ENCODE data around the gene BLTP1. TPM values are rescaled to one million over a fixed set of nuclear protein-coding genes. Genes with fewer than 3 reads are reported as not detected.

The BLTP1 gene
- total RNA-seq, 4 donors from 2014 or later = 37.2 to 77.1 (median 42.5) TPM

DNA sequence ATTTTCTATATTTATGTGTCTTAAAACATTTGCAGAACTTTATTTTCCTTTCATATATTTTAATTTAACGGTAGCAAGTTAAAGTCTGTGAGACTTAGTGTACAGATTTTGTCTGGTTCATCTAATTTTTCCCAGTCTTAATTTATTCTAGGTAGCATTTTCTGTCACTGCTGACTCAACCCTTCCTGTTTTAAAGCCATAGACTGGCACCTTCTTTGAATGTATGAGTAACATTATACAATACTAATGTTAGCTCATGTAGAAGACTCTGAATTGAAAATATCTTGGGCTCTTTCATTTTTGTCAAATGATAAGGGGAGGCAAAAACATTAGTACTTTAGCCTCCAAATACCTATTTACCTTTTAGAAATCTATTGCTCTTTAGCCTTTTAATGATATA is 43.6 kb downstream of the BLTP1 start:
- intact Hi-C loops (cut with DNase I; ENCODE audit: low total_unique reads) = no loop called here
- Histone ChIP-seq H3K27ac (no peak overlapping the region), H3K4me3 (no peak overlapping the region), H3K9me3 (no peaks in the 10 kb centered on the region), H3K4me1 (no peaks in the 10 kb centered on the region), H3K36me3 (peaks cover 0 to 46% of the 10 kb centered on the region in 2 donors), H3K27me3 (no peaks in the 10 kb centered on the region)
- DNase-seq (no peak), ATAC-seq (no peak)
- no peak for TF ChIP-seq POLR2A (IDR thresholded peaks at IDR 0.05)
- TF ChIP-seq, protein P1, sequence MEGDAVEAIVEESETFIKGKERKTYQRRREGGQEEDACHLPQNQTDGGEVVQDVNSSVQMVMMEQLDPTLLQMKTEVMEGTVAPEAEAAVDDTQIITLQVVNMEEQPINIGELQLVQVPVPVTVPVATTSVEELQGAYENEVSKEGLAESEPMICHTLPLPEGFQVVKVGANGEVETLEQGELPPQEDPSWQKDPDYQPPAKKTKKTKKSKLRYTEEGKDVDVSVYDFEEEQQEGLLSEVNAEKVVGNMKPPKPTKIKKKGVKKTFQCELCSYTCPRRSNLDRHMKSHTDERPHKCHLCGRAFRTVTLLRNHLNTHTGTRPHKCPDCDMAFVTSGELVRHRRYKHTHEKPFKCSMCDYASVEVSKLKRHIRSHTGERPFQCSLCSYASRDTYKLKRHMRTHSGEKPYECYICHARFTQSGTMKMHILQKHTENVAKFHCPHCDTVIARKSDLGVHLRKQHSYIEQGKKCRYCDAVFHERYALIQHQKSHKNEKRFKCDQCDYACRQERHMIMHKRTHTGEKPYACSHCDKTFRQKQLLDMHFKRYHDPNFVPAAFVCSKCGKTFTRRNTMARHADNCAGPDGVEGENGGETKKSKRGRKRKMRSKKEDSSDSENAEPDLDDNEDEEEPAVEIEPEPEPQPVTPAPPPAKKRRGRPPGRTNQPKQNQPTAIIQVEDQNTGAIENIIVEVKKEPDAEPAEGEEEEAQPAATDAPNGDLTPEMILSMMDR (IDR thresholded peaks at IDR 0.05 in 4 of 5, conservative IDR thresholded peaks at IDR 0.05 in 1 of 5) = no peak
- in situ Hi-C loops (cut with MboI; ENCODE audit: low sequenced_read_pairs in 4 of 4) = no loop called here

Other genes with a start within 250 kb of the BLTP1 start
- gene TRPC3, start 200.3 kb upstream of the BLTP1 start, total RNA-seq = under 1 TPM in 1 of 4 donors, not detected in 3; 0.09 TPM
- gene ADAD1, start 226.7 kb downstream of the BLTP1 start, total RNA-seq = not detected